Measurements from ENCODE around the gene CCDC33.

The CCDC33 gene

DNA sequence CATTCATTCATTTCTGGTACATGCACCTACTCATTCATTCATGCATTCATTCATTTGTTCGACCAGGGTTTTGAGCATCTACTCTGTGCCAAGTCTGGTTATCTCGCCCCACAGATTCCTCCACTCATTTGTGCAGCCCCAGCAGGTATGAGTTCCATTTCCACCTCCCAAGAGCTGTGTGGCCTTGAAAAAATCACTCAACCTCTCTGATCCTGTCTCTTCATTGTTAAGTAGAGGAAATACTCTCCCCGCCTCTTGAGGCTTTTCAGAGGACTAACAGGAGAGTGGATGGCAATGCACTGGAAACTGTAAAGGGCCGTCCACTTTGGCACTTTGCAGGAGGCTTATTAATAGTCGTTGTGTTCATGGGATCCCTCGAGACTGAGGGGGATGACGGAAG, 69.6 kb downstream of the CCDC33 start:
- no peaks in the 10 kb centered on the region for H3K79me2 ChIP-seq (ENCODE audit: insufficient read depth, low read length)
- H3K9me2 ChIP-seq (replicated peaks; ENCODE audit: insufficient read depth, low read length) = no peaks in the 10 kb centered on the region
- no peak overlapping the region for H3K27ac ChIP-seq (ENCODE audit: low read depth, low read length)
- no peak overlapping the region for H3K9ac ChIP-seq (ENCODE audit: low read length)
- no peaks in the 10 kb centered on the region for H4K20me1 ChIP-seq (ENCODE audit: low read depth, low read length)
- H3K9me3 ChIP-seq (ENCODE audit: insufficient read depth, low read length) = no peaks in the 10 kb centered on the region
- H3K27me3 ChIP-seq (ENCODE audit: low read length) = no peaks in the 10 kb centered on the region
- H2AFZ ChIP-seq (ENCODE audit: low read depth, low read length, severe bottlenecking) = no peak overlapping the region
- no peak for TF ChIP-seq EZH2phosphoT487 (conservative IDR thresholded peaks at IDR 0.05; ENCODE audit: low read length)
- TF ChIP-seq, protein P1, sequence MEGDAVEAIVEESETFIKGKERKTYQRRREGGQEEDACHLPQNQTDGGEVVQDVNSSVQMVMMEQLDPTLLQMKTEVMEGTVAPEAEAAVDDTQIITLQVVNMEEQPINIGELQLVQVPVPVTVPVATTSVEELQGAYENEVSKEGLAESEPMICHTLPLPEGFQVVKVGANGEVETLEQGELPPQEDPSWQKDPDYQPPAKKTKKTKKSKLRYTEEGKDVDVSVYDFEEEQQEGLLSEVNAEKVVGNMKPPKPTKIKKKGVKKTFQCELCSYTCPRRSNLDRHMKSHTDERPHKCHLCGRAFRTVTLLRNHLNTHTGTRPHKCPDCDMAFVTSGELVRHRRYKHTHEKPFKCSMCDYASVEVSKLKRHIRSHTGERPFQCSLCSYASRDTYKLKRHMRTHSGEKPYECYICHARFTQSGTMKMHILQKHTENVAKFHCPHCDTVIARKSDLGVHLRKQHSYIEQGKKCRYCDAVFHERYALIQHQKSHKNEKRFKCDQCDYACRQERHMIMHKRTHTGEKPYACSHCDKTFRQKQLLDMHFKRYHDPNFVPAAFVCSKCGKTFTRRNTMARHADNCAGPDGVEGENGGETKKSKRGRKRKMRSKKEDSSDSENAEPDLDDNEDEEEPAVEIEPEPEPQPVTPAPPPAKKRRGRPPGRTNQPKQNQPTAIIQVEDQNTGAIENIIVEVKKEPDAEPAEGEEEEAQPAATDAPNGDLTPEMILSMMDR (IDR thresholded peaks at IDR 0.05; ENCODE audit: insufficient read depth, low read length, poor library complexity, severe bottlenecking) = no peak
- H3K4me3 ChIP-seq (ENCODE audit: insufficient read depth, low read length, poor library complexity, severe bottlenecking) = no peak overlapping the region
- H3K36me3 ChIP-seq (ENCODE audit: low read length) = no peaks in the 10 kb centered on the region
- H3K4me2 ChIP-seq (ENCODE audit: low read depth, low read length, poor library complexity, severe bottlenecking) = no peak overlapping the region
- no peaks in the 10 kb centered on the region for H3F3A ChIP-seq (ENCODE audit: insufficient read depth)

DNA sequence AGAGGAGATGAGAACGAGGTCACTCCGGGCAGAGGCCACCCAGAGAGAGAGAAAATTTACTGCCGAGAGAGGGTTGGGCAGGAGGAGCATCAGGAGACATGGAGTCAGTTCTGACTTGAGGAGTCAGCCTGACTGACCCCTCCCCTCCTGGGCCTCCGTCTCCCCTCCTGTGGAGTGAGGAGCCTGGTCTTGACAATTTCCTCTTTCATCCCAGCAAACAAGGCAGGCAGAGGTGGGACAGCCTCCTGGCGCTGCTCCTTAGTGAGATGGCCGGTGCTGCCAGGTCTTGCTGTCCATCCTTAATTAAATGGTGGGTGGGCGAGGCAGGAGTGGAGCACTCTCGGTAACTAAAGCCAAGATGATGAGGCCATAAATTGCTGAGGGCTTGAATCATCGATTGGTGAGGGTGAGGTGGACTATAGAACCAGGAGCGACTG, 70.7 kb downstream of the CCDC33 start:
- no peaks in the 10 kb centered on the region for H3K27me3 ChIP-seq (ENCODE audit: low read length)
- no peaks in the 10 kb centered on the region for H3K9me3 ChIP-seq (ENCODE audit: insufficient read depth, low read length)
- no peaks in the 10 kb centered on the region for H3K9me2 ChIP-seq (replicated peaks; ENCODE audit: insufficient read depth, low read length)
- H3F3A ChIP-seq (ENCODE audit: insufficient read depth) = no peaks in the 10 kb centered on the region
- H3K79me2 ChIP-seq (ENCODE audit: insufficient read depth, low read length) = no peaks in the 10 kb centered on the region
- no peak overlapping the region for H3K9ac ChIP-seq (ENCODE audit: low read length)
- H2AFZ ChIP-seq (ENCODE audit: low read depth, low read length, severe bottlenecking) = no peak overlapping the region
- H3K36me3 ChIP-seq (ENCODE audit: low read length) = no peaks in the 10 kb centered on the region
- no peak overlapping the region for H3K27ac ChIP-seq (ENCODE audit: low read depth, low read length)
- TF ChIP-seq, protein P1 (IDR thresholded peaks at IDR 0.05; ENCODE audit: insufficient read depth, low read length, poor library complexity, severe bottlenecking) = no peak
- TF ChIP-seq EZH2phosphoT487 (conservative IDR thresholded peaks at IDR 0.05; ENCODE audit: low read length) = no peak
- H3K4me2 ChIP-seq (ENCODE audit: low read depth, low read length, poor library complexity, severe bottlenecking) = no peak overlapping the region
- no peak overlapping the region for H3K4me3 ChIP-seq (ENCODE audit: insufficient read depth, low read length, poor library complexity, severe bottlenecking)
- no peaks in the 10 kb centered on the region for H4K20me1 ChIP-seq (ENCODE audit: low read depth, low read length)

DNA sequence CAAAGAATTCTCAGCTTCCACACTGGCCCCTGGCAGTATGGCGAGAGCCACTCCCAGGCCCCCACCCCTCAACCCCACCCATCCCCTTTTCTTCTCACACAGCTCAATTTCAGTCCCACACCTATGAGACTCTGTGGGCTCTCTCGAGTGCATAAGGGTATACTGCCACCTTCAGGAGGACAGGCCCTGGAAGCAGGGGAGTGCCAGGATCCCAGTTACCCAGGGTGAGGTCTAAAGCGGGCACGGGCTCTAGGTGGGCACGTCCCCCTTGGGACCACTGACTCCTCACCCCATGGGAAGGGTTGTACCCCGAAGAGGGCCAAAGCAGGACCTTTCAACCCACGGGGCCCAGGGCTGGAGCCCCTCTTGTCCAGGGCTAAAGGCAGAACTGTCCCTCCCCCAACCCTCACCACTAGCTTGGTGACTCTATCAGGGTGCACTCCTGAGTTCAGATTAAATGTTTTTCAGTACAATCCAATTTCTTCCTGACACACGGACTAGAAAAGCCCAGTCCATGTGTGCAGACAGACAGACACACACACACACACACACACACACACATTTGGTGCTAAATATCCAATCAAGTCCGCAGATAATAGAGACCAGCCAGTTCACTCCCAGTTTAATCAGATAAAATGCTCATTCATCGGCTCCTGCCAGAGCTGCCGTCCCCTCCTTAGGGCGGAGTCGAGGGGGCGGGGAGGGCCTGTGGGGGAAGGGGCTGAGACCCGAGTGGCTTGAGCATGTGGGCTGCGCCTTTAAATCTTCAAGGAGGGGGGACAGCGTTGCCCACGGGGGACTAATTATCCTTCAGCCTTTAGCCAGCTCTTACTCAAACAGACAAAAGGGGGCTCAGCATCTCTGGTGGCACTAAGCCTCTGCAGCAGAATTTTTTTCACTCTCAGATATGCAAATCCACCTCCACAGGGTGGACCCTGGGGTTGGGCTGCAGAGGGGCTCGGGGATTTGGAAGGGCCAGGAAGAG, 72.0 kb downstream of the CCDC33 start:
- no peak overlapping the region for H3K4me3 ChIP-seq (ENCODE audit: insufficient read depth, low read length, poor library complexity, severe bottlenecking)
- H2AFZ ChIP-seq (ENCODE audit: low read depth, low read length, severe bottlenecking) = no peak overlapping the region
- no peak overlapping the region for H3K9ac ChIP-seq (ENCODE audit: low read length)
- H3K79me2 ChIP-seq (ENCODE audit: insufficient read depth, low read length) = no peaks in the 10 kb centered on the region
- no peaks in the 10 kb centered on the region for H3K9me2 ChIP-seq (replicated peaks; ENCODE audit: insufficient read depth, low read length)
- H3K9me3 ChIP-seq (ENCODE audit: insufficient read depth, low read length) = no peaks in the 10 kb centered on the region
- no peaks in the 10 kb centered on the region for H4K20me1 ChIP-seq (ENCODE audit: low read depth, low read length)
- H3K27ac ChIP-seq (ENCODE audit: low read depth, low read length) = no peak overlapping the region
- no peaks in the 10 kb centered on the region for H3F3A ChIP-seq (ENCODE audit: insufficient read depth)
- H3K36me3 ChIP-seq (ENCODE audit: low read length) = no peaks in the 10 kb centered on the region
- no peaks in the 10 kb centered on the region for H3K27me3 ChIP-seq (ENCODE audit: low read length)
- H3K4me2 ChIP-seq (ENCODE audit: low read depth, low read length, poor library complexity, severe bottlenecking) = no peak overlapping the region
- TF ChIP-seq EZH2phosphoT487 (conservative IDR thresholded peaks at IDR 0.05; ENCODE audit: low read length) = no peak
- TF ChIP-seq, protein P1 (IDR thresholded peaks at IDR 0.05; ENCODE audit: insufficient read depth, low read length, poor library complexity, severe bottlenecking) = peak; percentile 49

All from SU-DHL-6 (cell line).